AG09309 (cell line): Measurements from ENCODE around the gene RARRES1.

Experiments
- DNase-seq: peaks from one replicate; pipeline ENCODE4 v3.0.0-alpha.2; 2010; ENCODE audit warnings: low read depth
- H3K4me3 ChIP-seq: 2 replicates; pipeline ENCODE4 v1.5.1; 2011; ENCODE audit warnings: mild to moderate bottlenecking, low read depth, low read length, moderate library complexity; ENCODE audit not compliant: control insufficient read depth
- TF ChIP-seq, protein P1 (sequence below): IDR thresholded peaks from 2 replicates; pipeline ENCODE4 v1.5.1; 2011; ENCODE audit warnings: mild to moderate bottlenecking, low read depth, low read length, inconsistent platforms; ENCODE audit not compliant: insufficient read depth, control insufficient read depth; ENCODE audit errors: missing control alignments

RARRES1 gene

DNA sequence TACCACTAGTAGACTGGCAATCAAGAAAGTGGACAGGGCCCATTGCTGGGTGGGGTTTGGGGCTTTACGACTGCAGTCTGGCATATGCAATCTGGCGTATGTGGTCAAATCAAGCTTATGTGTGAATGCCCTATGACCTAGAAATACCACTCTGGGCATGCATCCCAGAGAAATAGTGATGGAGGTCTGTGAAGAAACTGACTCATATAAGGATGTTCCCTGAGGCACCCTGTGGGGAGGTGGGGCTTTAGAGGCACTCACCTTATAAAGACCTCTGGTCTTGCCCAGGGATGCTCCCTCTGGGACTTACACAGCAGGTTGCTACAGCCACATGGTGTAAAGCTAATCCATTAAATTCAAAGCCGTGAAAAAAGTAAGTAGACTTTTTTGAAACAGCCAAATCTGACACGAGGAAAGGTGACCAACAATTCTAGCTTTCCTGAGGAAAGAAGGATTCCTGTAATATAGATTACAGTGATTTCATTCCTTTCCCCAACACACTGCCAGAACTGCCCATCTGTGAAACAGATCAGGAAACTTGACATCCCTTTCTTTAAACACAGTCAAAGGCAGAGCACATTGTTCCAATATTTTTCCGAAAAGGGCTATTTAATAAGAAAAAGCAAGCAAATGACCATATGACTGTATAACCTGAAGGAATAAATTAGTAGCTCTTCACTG lies 13.6 kb downstream of the RARRES1 start:
- TF ChIP-seq, protein P1, sequence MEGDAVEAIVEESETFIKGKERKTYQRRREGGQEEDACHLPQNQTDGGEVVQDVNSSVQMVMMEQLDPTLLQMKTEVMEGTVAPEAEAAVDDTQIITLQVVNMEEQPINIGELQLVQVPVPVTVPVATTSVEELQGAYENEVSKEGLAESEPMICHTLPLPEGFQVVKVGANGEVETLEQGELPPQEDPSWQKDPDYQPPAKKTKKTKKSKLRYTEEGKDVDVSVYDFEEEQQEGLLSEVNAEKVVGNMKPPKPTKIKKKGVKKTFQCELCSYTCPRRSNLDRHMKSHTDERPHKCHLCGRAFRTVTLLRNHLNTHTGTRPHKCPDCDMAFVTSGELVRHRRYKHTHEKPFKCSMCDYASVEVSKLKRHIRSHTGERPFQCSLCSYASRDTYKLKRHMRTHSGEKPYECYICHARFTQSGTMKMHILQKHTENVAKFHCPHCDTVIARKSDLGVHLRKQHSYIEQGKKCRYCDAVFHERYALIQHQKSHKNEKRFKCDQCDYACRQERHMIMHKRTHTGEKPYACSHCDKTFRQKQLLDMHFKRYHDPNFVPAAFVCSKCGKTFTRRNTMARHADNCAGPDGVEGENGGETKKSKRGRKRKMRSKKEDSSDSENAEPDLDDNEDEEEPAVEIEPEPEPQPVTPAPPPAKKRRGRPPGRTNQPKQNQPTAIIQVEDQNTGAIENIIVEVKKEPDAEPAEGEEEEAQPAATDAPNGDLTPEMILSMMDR = no peak
- DNase-seq = peak; percentile 92
- H3K4me3 ChIP-seq = no peak overlapping the region

DNA sequence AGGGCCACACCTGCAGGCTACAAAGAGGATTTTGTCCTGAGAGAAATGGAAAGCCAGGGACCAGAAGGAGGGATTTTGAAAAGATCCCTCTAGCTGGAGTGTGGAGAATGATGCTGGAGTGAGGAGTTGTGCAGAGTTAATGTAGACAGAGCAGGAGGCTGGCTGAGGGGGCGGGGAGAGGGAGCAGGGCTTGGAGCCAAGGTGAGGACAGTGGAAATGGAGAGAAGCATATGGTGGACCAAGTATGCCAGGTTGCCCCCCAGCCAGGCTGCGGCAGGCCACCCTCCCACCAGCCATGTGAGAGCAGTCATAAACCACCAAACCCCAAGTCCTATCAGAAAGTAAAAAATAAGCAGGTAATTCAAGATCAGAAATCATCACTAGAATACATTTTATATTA lies 14.7 kb downstream of the RARRES1 start:
- H3K4me3 ChIP-seq = no peak overlapping the region
- DNase-seq = no peak
- TF ChIP-seq, protein P1 = no peak

DNA sequence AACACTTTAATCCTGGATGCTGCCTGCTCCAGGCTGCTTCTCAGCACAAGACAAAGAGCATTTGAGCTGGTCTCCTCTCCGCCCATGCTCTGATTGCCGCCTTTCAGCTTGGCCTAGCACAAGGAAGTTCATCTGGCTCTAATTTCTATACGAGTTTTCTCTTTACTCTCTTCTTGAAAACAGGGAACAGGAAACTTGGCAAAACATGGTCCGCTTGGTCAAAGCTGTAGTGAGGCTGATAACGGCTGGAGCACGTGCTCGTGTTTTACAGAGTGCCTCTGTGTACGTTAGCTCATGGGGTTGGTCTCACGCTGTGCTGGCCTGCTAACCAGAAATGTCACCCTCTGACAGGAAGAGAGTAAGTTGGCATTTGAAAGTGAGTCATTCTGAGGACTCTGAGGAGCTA lies 19.2 kb downstream of the RARRES1 start:
- no peak for DNase-seq
- no peak overlapping the region for H3K4me3 ChIP-seq
- TF ChIP-seq, protein P1 = no peak

DNA sequence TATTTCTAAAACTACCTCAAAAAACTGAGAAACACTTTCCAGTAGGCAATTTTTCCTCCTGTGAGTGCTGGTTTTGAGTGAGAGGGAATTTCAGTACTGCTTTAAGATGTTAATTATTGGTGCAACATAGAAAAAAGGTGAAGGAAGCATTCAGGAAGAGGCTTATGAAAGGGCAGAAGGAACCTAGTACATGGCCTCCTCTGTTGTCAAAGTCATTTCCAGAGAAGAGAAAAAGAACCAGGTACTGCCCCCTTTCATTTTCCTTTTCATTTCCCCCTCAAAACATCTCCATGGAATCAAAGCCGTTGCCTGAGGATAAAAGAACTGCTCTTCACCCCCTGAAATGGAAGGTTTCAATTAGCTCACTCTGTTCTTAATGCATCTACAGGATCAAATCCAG lies 19.8 kb downstream of the RARRES1 start:
- TF ChIP-seq, protein P1 = no peak
- no peak overlapping the region for H3K4me3 ChIP-seq

DNA sequence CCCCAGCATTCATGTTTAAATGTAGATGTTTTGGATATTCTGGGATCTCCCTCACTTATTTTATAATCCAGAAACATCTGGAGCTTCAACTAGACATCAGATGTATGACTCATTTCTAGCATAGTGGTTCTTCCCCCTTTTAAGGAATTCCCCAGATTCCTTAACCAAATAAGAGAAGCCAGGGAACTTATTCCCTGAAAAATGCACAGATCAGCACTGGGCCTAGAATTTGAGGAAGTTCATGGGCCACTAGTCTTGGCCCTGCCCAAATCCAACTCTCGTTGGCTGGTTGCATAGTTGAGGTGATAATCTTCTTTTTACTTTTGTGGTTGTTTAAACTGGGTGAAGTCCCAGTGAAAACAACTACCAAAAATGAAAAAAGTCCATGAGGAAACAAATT lies 20.4 kb downstream of the RARRES1 start:
- TF ChIP-seq, protein P1 = no peak
- no peak for DNase-seq
- H3K4me3 ChIP-seq = no peak overlapping the region

More for the DNA sequence above, 19.8 kb downstream of the RARRES1 start:
- no peak for DNase-seq

DNA sequence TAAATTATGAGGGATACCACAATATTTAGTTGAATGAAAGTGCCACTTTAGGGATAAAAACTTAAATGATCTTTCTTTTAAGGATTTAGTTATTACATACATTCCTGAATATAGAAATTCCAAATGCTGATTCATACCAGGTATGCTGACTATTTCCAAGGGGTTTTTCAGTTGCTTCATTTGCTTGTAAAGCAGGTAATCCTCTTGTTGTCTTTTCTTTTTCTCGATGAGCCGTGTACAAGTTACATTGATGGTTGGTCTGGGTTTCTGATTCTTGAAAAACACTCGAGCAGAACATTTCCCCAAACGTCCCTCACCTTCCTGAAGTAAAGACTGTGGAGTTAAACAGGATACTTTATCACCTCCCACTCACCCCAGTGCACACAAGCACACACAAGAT lies 21.7 kb downstream of the RARRES1 start:
- no peak for DNase-seq
- H3K4me3 ChIP-seq = no peak overlapping the region
- TF ChIP-seq, protein P1 = no peak
